ENCODE measurements around the gene GGT6. TPM values are rescaled to one million over a fixed set of nuclear protein-coding genes. Genes with fewer than 3 reads are reported as not detected.

Gene GGT6
- total RNA-seq, 1 experiment from 2014 or later: not detected

DNA sequence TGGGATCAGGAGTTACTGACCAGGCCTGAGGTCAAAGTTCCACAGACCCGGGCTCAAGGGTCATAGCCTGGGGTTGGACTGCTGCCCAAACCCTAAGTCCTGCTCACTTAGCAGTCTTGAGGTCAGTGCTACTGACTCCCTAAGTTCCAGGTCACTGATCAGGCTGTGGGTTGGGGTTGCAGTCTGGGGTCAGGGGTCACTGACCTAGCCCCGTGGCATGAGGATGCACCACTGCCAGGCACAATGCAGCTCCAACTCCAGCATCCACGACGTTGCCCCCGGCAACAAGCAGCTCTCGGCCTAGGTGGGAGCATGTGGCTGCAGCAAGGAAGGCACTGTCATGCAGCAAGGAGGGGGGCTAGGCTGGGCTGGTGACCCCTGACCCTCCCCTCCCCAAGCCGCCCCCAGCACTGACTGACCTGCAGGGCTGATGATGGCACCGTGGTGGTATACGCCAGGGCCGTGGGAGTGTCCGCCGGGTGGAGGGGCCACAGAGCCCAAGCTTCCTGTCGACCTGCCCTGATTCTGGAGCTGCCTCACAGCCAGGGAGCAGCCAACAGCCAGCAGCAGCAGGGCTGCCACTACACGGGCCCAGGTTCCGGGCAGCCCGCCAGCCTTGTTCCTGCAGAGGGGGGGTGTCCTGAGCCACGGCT, 1.1 kb downstream of the GGT6 start:
- H3K36me3 ChIP-seq (ENCODE audit: insufficient read depth, low read length, poor library complexity, severe bottlenecking): no peaks in the 10 kb centered on the region
- no peak for DNase-seq (ENCODE audit: low spot score)
- no peak overlapping the region for H3K27ac ChIP-seq (ENCODE audit: low read depth, low read length, poor library complexity, severe bottlenecking)
- TF ChIP-seq, protein P1, sequence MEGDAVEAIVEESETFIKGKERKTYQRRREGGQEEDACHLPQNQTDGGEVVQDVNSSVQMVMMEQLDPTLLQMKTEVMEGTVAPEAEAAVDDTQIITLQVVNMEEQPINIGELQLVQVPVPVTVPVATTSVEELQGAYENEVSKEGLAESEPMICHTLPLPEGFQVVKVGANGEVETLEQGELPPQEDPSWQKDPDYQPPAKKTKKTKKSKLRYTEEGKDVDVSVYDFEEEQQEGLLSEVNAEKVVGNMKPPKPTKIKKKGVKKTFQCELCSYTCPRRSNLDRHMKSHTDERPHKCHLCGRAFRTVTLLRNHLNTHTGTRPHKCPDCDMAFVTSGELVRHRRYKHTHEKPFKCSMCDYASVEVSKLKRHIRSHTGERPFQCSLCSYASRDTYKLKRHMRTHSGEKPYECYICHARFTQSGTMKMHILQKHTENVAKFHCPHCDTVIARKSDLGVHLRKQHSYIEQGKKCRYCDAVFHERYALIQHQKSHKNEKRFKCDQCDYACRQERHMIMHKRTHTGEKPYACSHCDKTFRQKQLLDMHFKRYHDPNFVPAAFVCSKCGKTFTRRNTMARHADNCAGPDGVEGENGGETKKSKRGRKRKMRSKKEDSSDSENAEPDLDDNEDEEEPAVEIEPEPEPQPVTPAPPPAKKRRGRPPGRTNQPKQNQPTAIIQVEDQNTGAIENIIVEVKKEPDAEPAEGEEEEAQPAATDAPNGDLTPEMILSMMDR (conservative IDR thresholded peaks at IDR 0.05; ENCODE audit: low read depth, low read length): no peak
- TF ChIP-seq EZH2 (IDR thresholded peaks at IDR 0.05; ENCODE audit: borderline replicate concordance, low read depth, low read length, poor library complexity, severe bottlenecking): no peak
- no peaks in the 10 kb centered on the region for H3K9me3 ChIP-seq (ENCODE audit: low read depth, low read length, poor library complexity, severe bottlenecking)
- intact Hi-C loops (cut with micrococcal nuclease; ENCODE audit: unreplicated experiment): no loop called here
- ChIA-PET CTCF (no interaction called here), POLR2A (ENCODE audit: low non-redundant PET) (interaction anchor here (0.6 kb wide), 1 partner anchor 62 kb away, joined by 3 read pairs; no protein-coding TSS in a partner anchor)
- BruUV-seq (replicated peaks): no TSS peak
- H3K4me1 ChIP-seq (ENCODE audit: insufficient read depth, low read length, poor library complexity, severe bottlenecking): peaks cover under 1% of the 10 kb centered on the region
- H3K27me3 ChIP-seq (replicated peaks; ENCODE audit: insufficient read depth, low read depth, low read length, poor library complexity): no peaks in the 10 kb centered on the region
- H3K4me3 ChIP-seq (ENCODE audit: low read depth, low read length, poor library complexity, severe bottlenecking): no peak overlapping the region

DNA sequence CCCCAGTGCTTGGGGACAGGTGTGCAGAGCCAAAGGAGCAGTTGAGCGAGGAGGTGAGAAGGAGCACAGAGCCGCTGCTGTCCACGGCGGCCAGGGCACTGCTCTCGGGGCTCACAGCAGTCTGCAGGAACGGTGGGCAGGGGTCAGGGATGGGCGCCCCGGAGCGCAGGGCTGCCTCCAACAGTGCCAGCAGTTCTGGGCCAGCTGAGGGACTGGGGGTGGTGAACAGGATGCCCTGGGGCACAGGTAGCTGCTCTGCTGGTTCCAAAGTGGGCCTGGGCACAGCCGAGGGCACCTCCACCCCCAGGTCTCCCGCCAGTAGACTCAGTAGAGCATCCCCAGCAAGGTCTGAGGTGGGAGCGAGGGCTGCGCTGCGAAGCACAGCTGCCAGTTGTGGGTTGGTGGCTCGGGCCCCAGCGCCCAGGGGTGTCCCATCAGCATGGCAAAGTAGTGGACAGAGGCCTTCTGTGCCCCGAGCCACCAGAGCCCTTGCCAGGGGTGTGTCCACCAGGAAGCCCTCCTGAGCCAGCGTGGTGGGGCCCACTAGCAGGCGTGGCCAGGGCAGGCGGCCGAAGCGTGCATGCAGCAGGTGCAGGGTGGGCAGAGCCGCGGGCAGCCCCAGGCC, 1.9 kb downstream of the GGT6 start:
- no peaks in the 10 kb centered on the region for H3K9me3 ChIP-seq (ENCODE audit: low read depth, low read length, poor library complexity, severe bottlenecking)
- no TSS peak for BruUV-seq (replicated peaks)
- no peaks in the 10 kb centered on the region for H3K27me3 ChIP-seq (replicated peaks; ENCODE audit: insufficient read depth, low read depth, low read length, poor library complexity)
- intact Hi-C loops (cut with micrococcal nuclease; ENCODE audit: unreplicated experiment): no loop called here
- peaks cover 7% of the 10 kb centered on the region for H3K36me3 ChIP-seq (ENCODE audit: insufficient read depth, low read length, poor library complexity, severe bottlenecking)
- no peak overlapping the region for H3K4me3 ChIP-seq (ENCODE audit: low read depth, low read length, poor library complexity, severe bottlenecking)
- H3K27ac ChIP-seq (ENCODE audit: low read depth, low read length, poor library complexity, severe bottlenecking): no peak overlapping the region
- CTCF ChIA-PET: no interaction called here
- POLR2A ChIA-PET (ENCODE audit: low non-redundant PET): interaction anchor here (0.6 kb wide), 1 partner anchor 61 kb away, joined by 3 read pairs; no protein-coding TSS in a partner anchor
- TF ChIP-seq, protein P1 (conservative IDR thresholded peaks at IDR 0.05; ENCODE audit: low read depth, low read length): no peak
- no peak for TF ChIP-seq EZH2 (IDR thresholded peaks at IDR 0.05; ENCODE audit: borderline replicate concordance, low read depth, low read length, poor library complexity, severe bottlenecking)
- peaks cover 6% of the 10 kb centered on the region for H3K4me1 ChIP-seq (ENCODE audit: insufficient read depth, low read length, poor library complexity, severe bottlenecking)
- DNase-seq (ENCODE audit: low spot score): no peak

DNA sequence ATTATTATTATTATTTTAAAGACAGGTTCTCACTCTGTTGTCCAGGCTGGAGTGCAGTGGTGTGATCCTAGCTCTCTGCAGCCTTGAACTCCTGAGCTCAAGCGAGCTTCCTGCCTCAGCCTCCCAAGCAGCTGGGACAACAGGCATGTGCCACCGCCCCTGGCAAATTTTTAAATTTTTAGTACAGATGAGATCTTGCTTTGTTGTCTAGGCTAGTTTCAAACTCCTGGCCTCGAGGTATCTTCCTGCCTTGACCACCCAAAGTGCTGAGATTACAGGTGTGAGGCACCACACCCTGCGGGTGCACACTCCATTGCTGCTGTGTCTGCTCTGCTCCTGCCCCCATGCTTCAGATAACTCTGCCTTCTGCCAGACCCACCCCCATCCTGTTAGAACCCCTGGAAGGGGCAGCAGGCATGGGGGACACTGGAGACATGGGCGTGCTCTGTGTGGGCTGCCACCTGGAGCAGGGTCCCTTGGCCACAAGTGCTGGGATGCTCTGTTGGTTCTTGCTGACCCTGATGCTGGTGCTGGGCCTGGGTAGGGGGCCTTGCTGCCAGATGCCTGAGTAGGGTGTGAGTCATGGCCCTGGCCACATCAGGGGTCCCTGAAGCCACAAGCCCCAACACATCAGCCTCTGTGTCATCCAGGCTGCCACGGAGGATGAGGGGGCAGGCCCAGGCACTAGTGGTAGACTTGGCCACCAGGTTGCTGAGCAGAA, 2.6 kb downstream of the GGT6 start:
- H3K27ac ChIP-seq (ENCODE audit: low read depth, low read length, poor library complexity, severe bottlenecking): no peak overlapping the region
- ChIA-PET CTCF (interaction anchor here (1.8 kb wide), 1 partner anchor 9 kb away, joined by 5 read pairs; no protein-coding TSS in a partner anchor), POLR2A (ENCODE audit: low non-redundant PET) (interaction anchor here (0.7 kb wide), 1 partner anchor 401 kb away, joined by 6 read pairs; no protein-coding TSS in a partner anchor)
- no peaks in the 10 kb centered on the region for H3K9me3 ChIP-seq (ENCODE audit: low read depth, low read length, poor library complexity, severe bottlenecking)
- TF ChIP-seq, protein P1 (conservative IDR thresholded peaks at IDR 0.05; ENCODE audit: low read depth, low read length): no peak
- no peak for TF ChIP-seq EZH2 (IDR thresholded peaks at IDR 0.05; ENCODE audit: borderline replicate concordance, low read depth, low read length, poor library complexity, severe bottlenecking)
- peaks cover 13% of the 10 kb centered on the region for H3K36me3 ChIP-seq (ENCODE audit: insufficient read depth, low read length, poor library complexity, severe bottlenecking)
- H3K4me1 ChIP-seq (ENCODE audit: insufficient read depth, low read length, poor library complexity, severe bottlenecking): peaks cover 6% of the 10 kb centered on the region
- intact Hi-C loops (cut with micrococcal nuclease; ENCODE audit: unreplicated experiment): no loop called here
- DNase-seq (ENCODE audit: low spot score): no peak
- no TSS peak for BruUV-seq (replicated peaks)
- no peak overlapping the region for H3K4me3 ChIP-seq (ENCODE audit: low read depth, low read length, poor library complexity, severe bottlenecking)
- no peaks in the 10 kb centered on the region for H3K27me3 ChIP-seq (replicated peaks; ENCODE audit: insufficient read depth, low read depth, low read length, poor library complexity)

All from A673 (cell line).